PFSK-1 (cell line): ENCODE data around the gene TGFB2.

ENCODE experiments used
- POLR2AphosphoS5 ChIP-seq: IDR thresholded peaks from 2 replicates; pipeline ENCODE4 v1.6.1; 2012; ENCODE audit warnings: low read depth, mild to moderate bottlenecking, control low read depth, low read length, moderate library complexity
- SIN3A ChIP-seq: IDR thresholded peaks from 2 replicates; pipeline ENCODE4 v1.6.1; 2012; ENCODE audit warnings: mild to moderate bottlenecking, low read length, moderate library complexity, borderline replicate concordance; ENCODE audit not compliant: insufficient read depth

- TF ChIP-seq SIN3A (no peak), POLR2AphosphoS5 (no peak)
Observed at GRCh38 chr1:218365226-218365999, 20.3 kb downstream of the TGFB2 start.
